Activated CD4-positive, alpha-beta T cell treated with anti-CD3 and anti-CD28 coated beads, Interleukin-2, amount 10 ng/mL, durations not matched to agents 7 days and 5 days (primary cell): ENCODE data around the gene CDH4. TPM values are rescaled to one million over a fixed set of nuclear protein-coding genes. Genes with fewer than 3 reads are reported as not detected.

ENCODE experiments used
- CTCF ChIA-PET: fragments of 350-600 bp; sonication (Branson Sonifier 250); formaldehyde crosslinking; loops from one replicate; lab custom pipeline; 2021; ENCODE audit warnings: antibody characterized with exemption; lab: Charles Lee
- POLR2A ChIA-PET: fragments of 350-600 bp; sonication (Branson Sonifier 250); formaldehyde crosslinking; loops from one replicate; lab custom pipeline; 2021; ENCODE audit warnings: antibody characterized with exemption; lab: Charles Lee
- DNase-seq: peaks from one replicate; pipeline ENCODE4 v3.0.0-alpha.2; 2020
- H3K27ac Mint-ChIP-seq: one replicate; pipeline ENCODE4 v1.8.0; 2021; ENCODE audit warnings: mild to moderate bottlenecking, moderate library complexity, mixed read lengths
- H3K27me3 Mint-ChIP-seq: one replicate; pipeline ENCODE4 v1.8.0; 2021; ENCODE audit warnings: mixed read lengths
- H3K36me3 Mint-ChIP-seq: one replicate; pipeline ENCODE4 v1.8.0; 2021; ENCODE audit warnings: low read depth, mixed read lengths
- H3K4me1 Mint-ChIP-seq: one replicate; pipeline ENCODE4 v1.8.0; 2021; ENCODE audit warnings: mixed read lengths
- H3K4me3 Mint-ChIP-seq: one replicate; pipeline ENCODE4 v1.8.0; 2021; ENCODE audit warnings: mild to moderate bottlenecking, moderate library complexity, mixed read lengths
- H3K9me3 Mint-ChIP-seq: one replicate; pipeline ENCODE4 v1.8.0; 2021; ENCODE audit warnings: mixed read lengths
- total RNA-seq, 2 experiments: library from RNA; stranded (reverse); gene quantifications; one replicate each; pipeline ENCODE4 v1.2.3, GENCODE V29; 2021

The CDH4 gene
- total RNA-seq, 2 experiments from 2014 or later: not detected

- Mint-ChIP-seq H3K4me3 (no peak overlapping the region), H3K4me1 (no peaks in the 10 kb centered on the region), H3K27me3 (no peaks in the 10 kb centered on the region), H3K36me3 (no peaks in the 10 kb centered on the region), H3K9me3 (no peaks in the 10 kb centered on the region), H3K27ac (no peak overlapping the region)
- ChIA-PET POLR2A (no interaction called here), CTCF (no interaction called here)
- no peak for DNase-seq
Observed at GRCh38 chr20:61814726-61815125, 562.7 kb downstream of the CDH4 start.

- no peak for DNase-seq
- ChIA-PET CTCF (no interaction called here), POLR2A (no interaction called here)
- Mint-ChIP-seq H3K36me3 (no peaks in the 10 kb centered on the region), H3K27ac (no peak overlapping the region), H3K4me1 (no peaks in the 10 kb centered on the region), H3K27me3 (no peaks in the 10 kb centered on the region), H3K9me3 (no peaks in the 10 kb centered on the region), H3K4me3 (no peak overlapping the region)
Observed at GRCh38 chr20:61815176-61815575, 563.1 kb downstream of the CDH4 start.

GRCh38 chr20:61815678-61816077 lies 563.6 kb downstream of the CDH4 start:
- H3K4me1 Mint-ChIP-seq: no peaks in the 10 kb centered on the region
- no peaks in the 10 kb centered on the region for H3K9me3 Mint-ChIP-seq
- ChIA-PET CTCF (no interaction called here), POLR2A (no interaction called here)
- no peak overlapping the region for H3K4me3 Mint-ChIP-seq
- no peak overlapping the region for H3K27ac Mint-ChIP-seq
- H3K27me3 Mint-ChIP-seq: no peaks in the 10 kb centered on the region
- no peaks in the 10 kb centered on the region for H3K36me3 Mint-ChIP-seq
- DNase-seq: no peak

GRCh38 chr20:61816606-61817460 lies 564.8 kb downstream of the CDH4 start:
- H3K36me3 Mint-ChIP-seq: no peaks in the 10 kb centered on the region
- H3K9me3 Mint-ChIP-seq: no peaks in the 10 kb centered on the region
- ChIA-PET CTCF (interaction anchor here (0.7 kb wide), 1 partner anchor 664 kb away, joined by 3 read pairs; no protein-coding TSS in a partner anchor), POLR2A (no interaction called here)
- no peaks in the 10 kb centered on the region for H3K4me1 Mint-ChIP-seq
- H3K27me3 Mint-ChIP-seq: no peaks in the 10 kb centered on the region
- no peak overlapping the region for H3K4me3 Mint-ChIP-seq
- H3K27ac Mint-ChIP-seq: no peak overlapping the region
- no peak for DNase-seq

GRCh38 chr20:61817575-61817974 lies 565.5 kb downstream of the CDH4 start:
- DNase-seq: no peak
- POLR2A ChIA-PET: no interaction called here
- no peaks in the 10 kb centered on the region for H3K9me3 Mint-ChIP-seq
- no peaks in the 10 kb centered on the region for H3K4me1 Mint-ChIP-seq
- no peaks in the 10 kb centered on the region for H3K27me3 Mint-ChIP-seq
- H3K4me3 Mint-ChIP-seq: no peak overlapping the region
- no peak overlapping the region for H3K27ac Mint-ChIP-seq
- no peaks in the 10 kb centered on the region for H3K36me3 Mint-ChIP-seq
- CTCF ChIA-PET: no interaction called here

- H3K27me3 Mint-ChIP-seq: no peaks in the 10 kb centered on the region
- peaks cover 4% of the 10 kb centered on the region for H3K9me3 Mint-ChIP-seq
- no peak overlapping the region for H3K27ac Mint-ChIP-seq
- CTCF ChIA-PET: no interaction called here
- no peaks in the 10 kb centered on the region for H3K4me1 Mint-ChIP-seq
- H3K4me3 Mint-ChIP-seq: no peak overlapping the region
- H3K36me3 Mint-ChIP-seq: no peaks in the 10 kb centered on the region
- POLR2A ChIA-PET: no interaction called here
- no peak for DNase-seq
Observed at GRCh38 chr20:61818746-61819573, 566.9 kb downstream of the CDH4 start.

GRCh38 chr20:61819574-61819846 lies 567.4 kb downstream of the CDH4 start:
- H3K4me3 Mint-ChIP-seq: no peak overlapping the region
- POLR2A ChIA-PET: no interaction called here
- H3K9me3 Mint-ChIP-seq: peaks cover 4% of the 10 kb centered on the region
- H3K36me3 Mint-ChIP-seq: no peaks in the 10 kb centered on the region
- no peaks in the 10 kb centered on the region for H3K27me3 Mint-ChIP-seq
- DNase-seq: no peak
- CTCF ChIA-PET: no interaction called here
- no peak overlapping the region for H3K27ac Mint-ChIP-seq
- H3K4me1 Mint-ChIP-seq: no peaks in the 10 kb centered on the region

- DNase-seq: no peak
- CTCF ChIA-PET: no interaction called here
- POLR2A ChIA-PET: no interaction called here
- peaks cover 4% of the 10 kb centered on the region for H3K9me3 Mint-ChIP-seq
- no peak overlapping the region for H3K4me3 Mint-ChIP-seq
- H3K4me1 Mint-ChIP-seq: no peaks in the 10 kb centered on the region
- no peaks in the 10 kb centered on the region for H3K36me3 Mint-ChIP-seq
- H3K27ac Mint-ChIP-seq: no peak overlapping the region
- H3K27me3 Mint-ChIP-seq: no peaks in the 10 kb centered on the region
Observed at GRCh38 chr20:61819921-61820825, 568.1 kb downstream of the CDH4 start.

- H3K4me1 Mint-ChIP-seq: no peaks in the 10 kb centered on the region
- H3K36me3 Mint-ChIP-seq: no peaks in the 10 kb centered on the region
- no peaks in the 10 kb centered on the region for H3K27me3 Mint-ChIP-seq
- CTCF ChIA-PET: no interaction called here
- peaks cover 4% of the 10 kb centered on the region for H3K9me3 Mint-ChIP-seq
- DNase-seq: no peak
- POLR2A ChIA-PET: no interaction called here
- no peak overlapping the region for H3K4me3 Mint-ChIP-seq
- no peak overlapping the region for H3K27ac Mint-ChIP-seq
Observed at GRCh38 chr20:61821735-61822134, 569.7 kb downstream of the CDH4 start.

GRCh38 chr20:61822396-61822795 lies 570.3 kb downstream of the CDH4 start:
- CTCF ChIA-PET: no interaction called here
- Mint-ChIP-seq H3K4me3 (no peak overlapping the region), H3K4me1 (no peaks in the 10 kb centered on the region), H3K27me3 (no peaks in the 10 kb centered on the region), H3K9me3 (peaks cover 4% of the 10 kb centered on the region), H3K27ac (no peak overlapping the region), H3K36me3 (no peaks in the 10 kb centered on the region)
- DNase-seq: no peak
- POLR2A ChIA-PET: no interaction called here

- H3K27ac Mint-ChIP-seq: no peak overlapping the region
- no peaks in the 10 kb centered on the region for H3K4me1 Mint-ChIP-seq
- no peaks in the 10 kb centered on the region for H3K36me3 Mint-ChIP-seq
- POLR2A ChIA-PET: no interaction called here
- CTCF ChIA-PET: interaction anchor here (0.6 kb wide), 1 partner anchor 29 kb away, joined by 3 read pairs; no protein-coding TSS in a partner anchor
- no peak overlapping the region for H3K4me3 Mint-ChIP-seq
- no peaks in the 10 kb centered on the region for H3K27me3 Mint-ChIP-seq
- DNase-seq: no peak
- H3K9me3 Mint-ChIP-seq: peaks cover 4% of the 10 kb centered on the region
Observed at GRCh38 chr20:61823242-61823641, 571.2 kb downstream of the CDH4 start.

GRCh38 chr20:61828891-61829290 lies 576.8 kb downstream of the CDH4 start:
- H3K27ac Mint-ChIP-seq: no peak overlapping the region
- CTCF ChIA-PET: no interaction called here
- no peaks in the 10 kb centered on the region for H3K9me3 Mint-ChIP-seq
- H3K36me3 Mint-ChIP-seq: no peaks in the 10 kb centered on the region
- no peak overlapping the region for H3K4me3 Mint-ChIP-seq
- no peaks in the 10 kb centered on the region for H3K27me3 Mint-ChIP-seq
- no peak for DNase-seq
- POLR2A ChIA-PET: no interaction called here
- H3K4me1 Mint-ChIP-seq: no peaks in the 10 kb centered on the region

GRCh38 chr20:61829526-61829925 lies 577.5 kb downstream of the CDH4 start:
- ChIA-PET POLR2A (no interaction called here), CTCF (no interaction called here)
- Mint-ChIP-seq H3K27me3 (no peaks in the 10 kb centered on the region), H3K4me1 (no peaks in the 10 kb centered on the region), H3K4me3 (no peak overlapping the region), H3K9me3 (no peaks in the 10 kb centered on the region), H3K36me3 (no peaks in the 10 kb centered on the region), H3K27ac (no peak overlapping the region)
- DNase-seq: no peak
